Measurements from ENCODE around the gene MAMDC2. TPM values are rescaled to one million over a fixed set of nuclear protein-coding genes. Genes with fewer than 3 reads are reported as not detected.

MAMDC2 gene
- total RNA-seq, 4 donors from 2014 or later = 96.5 to 192 (median 140) TPM

GRCh38 chr9:70169222-70169621 is 125.6 kb downstream of the MAMDC2 start:
- peaks cover 9 to 76% of the 10 kb centered on the region in 2 donors for H3K36me3 ChIP-seq
- ATAC-seq = no peak

GRCh38 chr9:70170151-70170790 is 126.6 kb downstream of the MAMDC2 start:
- Histone ChIP-seq H3K27me3 (no peaks in the 10 kb centered on the region), H3K27ac (peak overlapping the region in 1 of 4 donors; percentile 2), H3K4me3 (no peak overlapping the region), H3K4me1 (peaks cover 0 to 33% (median 0%) of the 10 kb centered on the region in 3 donors), H3K36me3 (peaks cover 9 to 75% of the 10 kb centered on the region in 2 donors), H3K9me3 (no peaks in the 10 kb centered on the region)
- no peak for ATAC-seq
- WGBS, 2 donors (ENCODE audit: low coverage in 1 of 2) = 52 to 72% methylated on average over 4 to 5 of the region's 7 CpGs
- TF ChIP-seq POLR2AphosphoS5 (IDR thresholded peaks at IDR 0.05) (no peak), POLR2A (IDR thresholded peaks at IDR 0.05) (no peak), EP300 (IDR thresholded peaks at IDR 0.05) (no peak), CTCF (IDR thresholded peaks at IDR 0.05) (no peak)

More at GRCh38 chr9:70169222-70169621, 125.6 kb downstream of the MAMDC2 start:
- Histone ChIP-seq H3K4me3 (no peak overlapping the region), H3K4me1 (peaks cover 0 to 43% (median 0%) of the 10 kb centered on the region in 3 donors), H3K27me3 (no peaks in the 10 kb centered on the region), H3K9me3 (no peaks in the 10 kb centered on the region), H3K27ac (no peak overlapping the region)
- WGBS, 2 donors (ENCODE audit: low coverage in 1 of 2) = 46 to 49% methylated on average over 3 of the region's 3 CpGs
- no peak for TF ChIP-seq POLR2AphosphoS5 (IDR thresholded peaks at IDR 0.05)
- no peak for TF ChIP-seq EP300 (IDR thresholded peaks at IDR 0.05)
- no peak for TF ChIP-seq POLR2A (IDR thresholded peaks at IDR 0.05)
- no peak for TF ChIP-seq CTCF (IDR thresholded peaks at IDR 0.05)

- Histone ChIP-seq H3K9me3 (no peaks in the 10 kb centered on the region), H3K27ac (no peak overlapping the region), H3K4me1 (peaks cover 0 to 39% (median 0%) of the 10 kb centered on the region in 3 donors), H3K36me3 (peaks cover 9 to 88% of the 10 kb centered on the region in 2 donors), H3K27me3 (no peaks in the 10 kb centered on the region), H3K4me3 (no peak overlapping the region)
- TF ChIP-seq CTCF (IDR thresholded peaks at IDR 0.05) (no peak), POLR2A (IDR thresholded peaks at IDR 0.05) (no peak), POLR2AphosphoS5 (IDR thresholded peaks at IDR 0.05) (no peak), EP300 (IDR thresholded peaks at IDR 0.05) (no peak)
- WGBS, 2 donors (ENCODE audit: low coverage in 1 of 2) = 57 to 100% methylated on average over 1 of the region's 1 CpG
- no peak for ATAC-seq
Measured at GRCh38 chr9:70172532-70172931, 128.9 kb downstream of the MAMDC2 start.

DNA sequence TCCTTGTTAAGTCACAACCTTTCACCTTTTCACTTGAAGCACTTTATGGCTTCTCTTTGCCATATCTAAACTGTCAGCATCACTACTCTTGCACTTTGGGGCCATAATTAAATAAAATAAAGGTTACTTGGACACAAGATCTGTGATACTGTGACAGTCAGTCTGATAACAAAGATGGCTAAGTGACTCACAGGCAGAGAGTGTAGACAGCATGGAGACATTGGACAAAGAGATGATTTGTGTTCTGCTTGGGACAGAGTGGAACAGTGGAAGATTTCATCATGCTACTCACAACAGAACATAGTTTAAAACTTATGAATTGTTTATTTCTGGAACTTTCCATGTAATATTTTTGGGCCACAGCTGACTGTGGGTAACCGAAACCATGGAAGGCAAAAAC is 133.5 kb downstream of the MAMDC2 start:
- H3K4me3 ChIP-seq = no peak overlapping the region
- H3K27ac ChIP-seq = peak overlapping the region in 3 of 4 donors; percentile 58 to 70 (median 67)
- 73 to 90% methylated on average over 1 of the region's 1 CpG for WGBS, 2 donors (ENCODE audit: low coverage in 1 of 2)
- peaks cover 0 to 78% of the 10 kb centered on the region in 2 donors for H3K36me3 ChIP-seq
- H3K27me3 ChIP-seq = no peaks in the 10 kb centered on the region
- peak; percentile 36 for TF ChIP-seq POLR2AphosphoS5 (IDR thresholded peaks at IDR 0.05)
- TF ChIP-seq POLR2A (IDR thresholded peaks at IDR 0.05) = no peak
- peak; percentile 66 for ATAC-seq
- H3K4me1 ChIP-seq = peaks cover 0 to 16% (median 0%) of the 10 kb centered on the region in 3 donors
- H3K9me3 ChIP-seq = peaks cover 0 to 6% (median 0%) of the 10 kb centered on the region in 3 donors

- ATAC-seq = no peak
- no peaks in the 10 kb centered on the region for H3K27me3 ChIP-seq
- no peak for TF ChIP-seq EP300 (IDR thresholded peaks at IDR 0.05)
- no peak for TF ChIP-seq POLR2A (IDR thresholded peaks at IDR 0.05)
- TF ChIP-seq POLR2AphosphoS5 (IDR thresholded peaks at IDR 0.05) = no peak
- no peak for TF ChIP-seq CTCF (IDR thresholded peaks at IDR 0.05)
- 78 to 92% methylated on average over 1 to 2 of the region's 2 CpGs for WGBS, 2 donors (ENCODE audit: low coverage in 1 of 2)
- no peak overlapping the region for H3K27ac ChIP-seq
- peaks cover 0 to 21% (median 0%) of the 10 kb centered on the region in 3 donors for H3K4me1 ChIP-seq
- no peaks in the 10 kb centered on the region for H3K9me3 ChIP-seq
- H3K36me3 ChIP-seq = peaks cover 10 to 50% of the 10 kb centered on the region in 2 donors
- no peak overlapping the region for H3K4me3 ChIP-seq
Measured at GRCh38 chr9:70192707-70193106, 149.1 kb downstream of the MAMDC2 start.

Measured in gastroesophageal sphincter (tissue), 4 donors.